ENCODE data around the gene TMEM91. TPM values are rescaled to one million over a fixed set of nuclear protein-coding genes. Genes with fewer than 3 reads are reported as not detected.

Gene TMEM91
- total RNA-seq, 1 donor from 2014 or later, result 9.2 TPM

DNA sequence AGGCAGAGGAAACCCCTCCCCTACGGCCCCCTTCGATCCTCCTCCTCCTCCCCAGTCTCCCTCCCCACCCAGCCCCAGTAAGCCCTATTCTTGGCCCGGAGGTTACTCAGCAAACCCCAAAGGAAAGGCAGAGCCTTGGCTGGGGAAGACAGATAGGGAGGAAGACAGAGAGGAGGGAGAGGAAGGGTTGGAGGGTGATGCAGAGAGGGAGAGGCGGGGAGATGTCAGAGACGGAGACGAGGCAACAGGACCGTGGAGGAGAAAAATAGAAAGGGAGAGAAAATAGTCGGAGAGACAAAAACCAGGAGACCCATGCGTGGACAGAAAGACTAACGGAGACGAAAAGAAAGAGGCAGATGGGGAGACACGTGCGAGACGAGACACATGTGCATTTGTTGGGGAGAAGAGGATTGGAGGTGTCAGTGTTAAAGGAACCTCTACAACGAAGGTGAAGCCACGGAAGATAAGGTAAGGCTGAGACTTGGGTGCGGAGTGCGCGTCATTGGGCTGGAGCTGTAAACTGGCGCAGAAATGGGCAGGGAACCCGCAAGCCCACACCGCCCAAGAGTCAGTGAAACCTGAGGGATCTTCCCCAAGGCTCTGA lies 25.5 kb upstream of the TMEM91 start:
- DNase-seq (ENCODE audit: extremely low spot score, unreplicated experiment), result no peak
- H3K27ac Mint-ChIP-seq (ENCODE audit: unreplicated experiment), result peak overlapping the region; percentile 78
- H3K4me1 Mint-ChIP-seq (ENCODE audit: unreplicated experiment), result peaks cover 27% of the 10 kb centered on the region
- H3K27me3 Mint-ChIP-seq (ENCODE audit: unreplicated experiment), result no peaks in the 10 kb centered on the region
- peaks cover 9% of the 10 kb centered on the region for H3K36me3 Mint-ChIP-seq (ENCODE audit: unreplicated experiment)
- TF ChIP-seq, protein P1, sequence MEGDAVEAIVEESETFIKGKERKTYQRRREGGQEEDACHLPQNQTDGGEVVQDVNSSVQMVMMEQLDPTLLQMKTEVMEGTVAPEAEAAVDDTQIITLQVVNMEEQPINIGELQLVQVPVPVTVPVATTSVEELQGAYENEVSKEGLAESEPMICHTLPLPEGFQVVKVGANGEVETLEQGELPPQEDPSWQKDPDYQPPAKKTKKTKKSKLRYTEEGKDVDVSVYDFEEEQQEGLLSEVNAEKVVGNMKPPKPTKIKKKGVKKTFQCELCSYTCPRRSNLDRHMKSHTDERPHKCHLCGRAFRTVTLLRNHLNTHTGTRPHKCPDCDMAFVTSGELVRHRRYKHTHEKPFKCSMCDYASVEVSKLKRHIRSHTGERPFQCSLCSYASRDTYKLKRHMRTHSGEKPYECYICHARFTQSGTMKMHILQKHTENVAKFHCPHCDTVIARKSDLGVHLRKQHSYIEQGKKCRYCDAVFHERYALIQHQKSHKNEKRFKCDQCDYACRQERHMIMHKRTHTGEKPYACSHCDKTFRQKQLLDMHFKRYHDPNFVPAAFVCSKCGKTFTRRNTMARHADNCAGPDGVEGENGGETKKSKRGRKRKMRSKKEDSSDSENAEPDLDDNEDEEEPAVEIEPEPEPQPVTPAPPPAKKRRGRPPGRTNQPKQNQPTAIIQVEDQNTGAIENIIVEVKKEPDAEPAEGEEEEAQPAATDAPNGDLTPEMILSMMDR (IDR thresholded peaks at IDR 0.05), result no peak
- no peaks in the 10 kb centered on the region for H3K9me3 Mint-ChIP-seq (ENCODE audit: unreplicated experiment)
- peak overlapping the region; percentile 97 for H3K4me3 Mint-ChIP-seq (ENCODE audit: unreplicated experiment)

GRCh38 chr19:41351339-41352245 lies 24.7 kb upstream of the TMEM91 start:
- Mint-ChIP-seq H3K27ac (ENCODE audit: unreplicated experiment) (peak overlapping the region; percentile 92), H3K36me3 (ENCODE audit: unreplicated experiment) (peaks cover 6% of the 10 kb centered on the region), H3K9me3 (ENCODE audit: unreplicated experiment) (no peaks in the 10 kb centered on the region), H3K4me1 (ENCODE audit: unreplicated experiment) (peaks cover 27% of the 10 kb centered on the region), H3K4me3 (ENCODE audit: unreplicated experiment) (peak overlapping the region; percentile 97), H3K27me3 (ENCODE audit: unreplicated experiment) (no peaks in the 10 kb centered on the region)
- DNase-seq (ENCODE audit: extremely low spot score, unreplicated experiment), result peak; percentile 88
- TF ChIP-seq, protein P1 (IDR thresholded peaks at IDR 0.05), result no peak

DNA sequence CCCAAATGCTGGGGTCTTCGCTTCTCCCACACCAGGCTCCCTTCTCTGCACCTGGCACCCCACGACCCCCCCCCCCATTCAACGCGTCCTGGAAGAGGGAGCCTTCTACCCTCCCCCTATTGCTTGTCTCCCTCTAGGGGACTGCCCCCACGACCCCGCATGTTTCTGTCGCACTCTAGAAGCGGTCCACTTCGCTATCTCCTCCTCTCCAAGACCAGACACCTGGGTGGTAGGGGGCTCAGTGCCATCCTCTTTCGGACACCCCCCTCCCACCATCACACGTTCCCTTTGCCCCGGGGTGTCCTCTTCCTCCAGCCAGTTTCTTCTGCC lies 24.1 kb upstream of the TMEM91 start:
- H3K36me3 Mint-ChIP-seq (ENCODE audit: unreplicated experiment), result peaks cover 3% of the 10 kb centered on the region
- peak overlapping the region; percentile 97 for H3K4me3 Mint-ChIP-seq (ENCODE audit: unreplicated experiment)
- H3K27me3 Mint-ChIP-seq (ENCODE audit: unreplicated experiment), result no peaks in the 10 kb centered on the region
- no peak for DNase-seq (ENCODE audit: extremely low spot score, unreplicated experiment)
- TF ChIP-seq, protein P1 (IDR thresholded peaks at IDR 0.05), result no peak
- peaks cover 27% of the 10 kb centered on the region for H3K4me1 Mint-ChIP-seq (ENCODE audit: unreplicated experiment)
- H3K27ac Mint-ChIP-seq (ENCODE audit: unreplicated experiment), result peak overlapping the region; percentile 92
- no peaks in the 10 kb centered on the region for H3K9me3 Mint-ChIP-seq (ENCODE audit: unreplicated experiment)

DNA sequence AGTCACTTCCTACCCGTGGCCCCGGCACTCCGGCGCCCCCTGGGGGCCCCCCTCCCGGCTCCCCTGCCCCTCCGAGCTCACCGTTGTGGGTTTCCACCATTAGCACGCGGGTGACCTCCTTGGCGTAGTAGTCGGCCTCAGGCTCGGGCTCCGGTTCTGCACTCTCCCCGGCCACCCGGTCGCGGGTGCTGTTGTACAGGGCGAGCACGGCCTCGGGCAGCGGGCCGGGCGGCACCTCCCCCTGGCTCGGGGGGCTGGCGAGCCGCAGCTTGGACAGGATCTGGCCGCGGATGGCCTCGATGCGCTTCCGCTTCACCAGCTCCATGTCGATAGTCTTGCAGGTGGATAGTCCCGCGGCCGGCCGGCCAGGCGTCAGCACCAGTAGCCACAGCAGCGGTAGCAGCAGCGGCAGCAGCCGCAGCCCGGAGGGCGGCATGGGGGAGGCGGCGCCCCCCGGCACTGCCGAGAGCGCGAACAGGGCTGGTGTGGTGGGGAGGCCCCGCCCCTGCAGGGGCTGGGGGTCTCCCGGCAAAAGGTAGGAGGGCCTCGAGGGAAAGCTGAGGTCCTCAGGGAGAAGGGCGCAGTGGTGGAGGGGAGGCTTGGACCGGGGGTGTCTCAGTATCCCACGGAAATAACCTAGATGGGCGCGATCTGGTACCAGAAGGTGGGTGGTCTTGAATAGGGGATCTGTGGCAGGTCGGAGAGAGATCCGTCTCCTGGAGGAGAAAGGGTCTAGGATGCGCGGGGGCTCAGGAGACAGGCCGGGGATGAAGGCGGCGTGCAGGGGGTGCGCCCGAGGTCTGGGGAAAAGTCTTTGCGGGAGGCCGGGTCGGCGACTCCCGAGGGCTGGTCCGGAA lies 23.5 kb upstream of the TMEM91 start:
- Mint-ChIP-seq H3K27me3 (ENCODE audit: unreplicated experiment) (no peaks in the 10 kb centered on the region), H3K9me3 (ENCODE audit: unreplicated experiment) (no peaks in the 10 kb centered on the region), H3K27ac (ENCODE audit: unreplicated experiment) (peak overlapping the region; percentile 92), H3K4me3 (ENCODE audit: unreplicated experiment) (peak overlapping the region; percentile 97), H3K4me1 (ENCODE audit: unreplicated experiment) (peaks cover 27% of the 10 kb centered on the region), H3K36me3 (ENCODE audit: unreplicated experiment) (peaks cover 3% of the 10 kb centered on the region)
- DNase-seq (ENCODE audit: extremely low spot score, unreplicated experiment), result peak; percentile 88
- TF ChIP-seq, protein P1 (IDR thresholded peaks at IDR 0.05), result peak; percentile 61
